ENCODE results near the gene PTH.
A peak's percentile ranks its signal among the peaks of the same experiment; 100 is the strongest.

The PTH gene

GRCh38 chr11:13473013-13473722 lies 22.6 kb downstream of the PTH start:
- no peak overlapping the region for H3K27ac ChIP-seq
- TF ChIP-seq ZFX (IDR thresholded peaks at IDR 0.05; ENCODE audit: borderline replicate concordance) (no peak), CTCF (IDR thresholded peaks at IDR 0.05) (no peak)

- no peak for TF ChIP-seq CTCF (IDR thresholded peaks at IDR 0.05)
- no peak for TF ChIP-seq ZFX (IDR thresholded peaks at IDR 0.05; ENCODE audit: borderline replicate concordance)
- H3K27ac ChIP-seq = no peak overlapping the region
Measured at GRCh38 chr11:13468750-13469149, 27.0 kb downstream of the PTH start.

GRCh38 chr11:13465909-13466371 lies 29.9 kb downstream of the PTH start:
- H3K27ac ChIP-seq = no peak overlapping the region
- TF ChIP-seq CTCF (IDR thresholded peaks at IDR 0.05) = peak; percentile 81
- no peak for TF ChIP-seq ZFX (IDR thresholded peaks at IDR 0.05; ENCODE audit: borderline replicate concordance)

- peak overlapping the region; percentile 75 for H3K27ac ChIP-seq
- no peak for TF ChIP-seq CTCF (IDR thresholded peaks at IDR 0.05)
- no peak for TF ChIP-seq ZFX (IDR thresholded peaks at IDR 0.05; ENCODE audit: borderline replicate concordance)
Measured at GRCh38 chr11:13463779-13464290, 32.0 kb downstream of the PTH start.

- H3K27ac ChIP-seq = peak within 1 kb of the TSS; percentile 75
Measured at GRCh38 chr11:13462901-13463778, 32.7 kb downstream of the PTH start, which contains the start of gene BTBD10. Gene BTBD10, minus strand, starts transcription at chr11:13463222. Its CDS starts 18,098 bp downstream, at chr11:13445124.

GRCh38 chr11:13462311-13462900 lies 33.4 kb downstream of the PTH start:
- TF ChIP-seq CTCF (IDR thresholded peaks at IDR 0.05) = peak; percentile 12
- no peak for TF ChIP-seq ZFX (IDR thresholded peaks at IDR 0.05; ENCODE audit: borderline replicate concordance)

More at GRCh38 chr11:13462901-13463778, 32.7 kb downstream of the PTH start, which contains the start of gene BTBD10:
- TF ChIP-seq ZFX (IDR thresholded peaks at IDR 0.05; ENCODE audit: borderline replicate concordance) (no peak), CTCF (IDR thresholded peaks at IDR 0.05) (peak; percentile 5)

More at GRCh38 chr11:13462311-13462900, 33.4 kb downstream of the PTH start:
- peak overlapping the region; percentile 75 for H3K27ac ChIP-seq

All from 22Rv1 (cell line).